OCI-LY1 (cell line): ENCODE results near the gene TPRX2.
"Not testable (repeated sequence)": the region's sequence is repeated elsewhere in the genome, so short reads cannot be mapped to it uniquely, and the experiment has no call there.

Source experiments
- EZH2 ChIP-seq: fragments of 200-600 bp; sonication (generic), shearing (Covaris generic); IDR thresholded peaks from 2 replicates; pipeline ENCODE4 v1.8.0; 2017; ENCODE audit warnings: borderline replicate concordance, mixed run types, mild to moderate bottlenecking, antibody characterized with exemption, low read length, moderate library complexity, mixed read lengths
- TF ChIP-seq, protein P1 (sequence below): fragments of 200-600 bp; sonication (generic), shearing (Covaris generic); IDR thresholded peaks from 2 replicates; pipeline ENCODE4 v1.5.1; 2017; ENCODE audit warnings: mild to moderate bottlenecking, antibody characterized with exemption, low read length, moderate library complexity, mixed read lengths

DNA sequence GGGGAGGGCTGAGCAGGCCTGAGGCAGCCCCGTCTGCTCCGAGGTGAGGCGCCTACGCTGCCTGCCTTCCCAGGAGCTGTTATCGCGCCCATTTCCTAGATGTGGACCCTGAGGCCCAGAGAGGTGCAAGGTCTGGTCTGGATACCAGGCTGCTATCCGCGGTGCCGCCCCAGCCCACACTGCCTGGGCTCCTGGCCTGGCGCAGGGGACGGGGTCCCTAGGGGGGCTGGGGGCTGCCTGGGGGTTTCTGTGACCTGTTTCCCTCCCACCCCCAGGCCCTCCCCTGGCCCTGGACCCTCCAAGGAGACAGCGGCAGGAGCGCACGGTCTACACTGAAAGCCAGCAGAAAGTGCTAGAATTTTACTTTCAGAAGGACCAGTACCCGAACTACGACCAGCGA lies 803 bp downstream of the TPRX2 start:
- TF ChIP-seq, protein P1, sequence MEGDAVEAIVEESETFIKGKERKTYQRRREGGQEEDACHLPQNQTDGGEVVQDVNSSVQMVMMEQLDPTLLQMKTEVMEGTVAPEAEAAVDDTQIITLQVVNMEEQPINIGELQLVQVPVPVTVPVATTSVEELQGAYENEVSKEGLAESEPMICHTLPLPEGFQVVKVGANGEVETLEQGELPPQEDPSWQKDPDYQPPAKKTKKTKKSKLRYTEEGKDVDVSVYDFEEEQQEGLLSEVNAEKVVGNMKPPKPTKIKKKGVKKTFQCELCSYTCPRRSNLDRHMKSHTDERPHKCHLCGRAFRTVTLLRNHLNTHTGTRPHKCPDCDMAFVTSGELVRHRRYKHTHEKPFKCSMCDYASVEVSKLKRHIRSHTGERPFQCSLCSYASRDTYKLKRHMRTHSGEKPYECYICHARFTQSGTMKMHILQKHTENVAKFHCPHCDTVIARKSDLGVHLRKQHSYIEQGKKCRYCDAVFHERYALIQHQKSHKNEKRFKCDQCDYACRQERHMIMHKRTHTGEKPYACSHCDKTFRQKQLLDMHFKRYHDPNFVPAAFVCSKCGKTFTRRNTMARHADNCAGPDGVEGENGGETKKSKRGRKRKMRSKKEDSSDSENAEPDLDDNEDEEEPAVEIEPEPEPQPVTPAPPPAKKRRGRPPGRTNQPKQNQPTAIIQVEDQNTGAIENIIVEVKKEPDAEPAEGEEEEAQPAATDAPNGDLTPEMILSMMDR: not testable (repeated sequence)
- not testable (repeated sequence) for TF ChIP-seq EZH2
